ENCODE data around the gene B3GNT7. TPM values are rescaled to one million over a fixed set of nuclear protein-coding genes. Genes with fewer than 3 reads are reported as not detected.
"Not testable (repeated sequence)": the region's sequence is repeated elsewhere in the genome, so short reads cannot be mapped to it uniquely, and the experiment has no call there.

B3GNT7 gene
- total RNA-seq, 1 donor from 2014 or later = 7.2 TPM

GRCh38 chr2:231400681-231401080 lies 5.2 kb downstream of the B3GNT7 start:
- not testable (repeated sequence) for DNase-seq (ENCODE audit: low read depth in 2 of 2)

- DNase-seq (ENCODE audit: low read depth in 2 of 2) = not testable (repeated sequence)
Observed at GRCh38 chr2:231401101-231401500, 5.6 kb downstream of the B3GNT7 start.

GRCh38 chr2:231403421-231404182 lies 8.1 kb downstream of the B3GNT7 start:
- not testable (repeated sequence) for DNase-seq (ENCODE audit: low read depth in 2 of 2)

GRCh38 chr2:231404183-231404578 lies 8.7 kb downstream of the B3GNT7 start:
- DNase-seq (ENCODE audit: low read depth in 2 of 2) = not testable (repeated sequence)

GRCh38 chr2:231405601-231406367 lies 10.3 kb downstream of the B3GNT7 start:
- peak; percentile 25 to 57 for DNase-seq (ENCODE audit: low read depth in 2 of 2)

- not testable (repeated sequence) for DNase-seq (ENCODE audit: low read depth in 2 of 2)
Observed at GRCh38 chr2:231407686-231408085, 12.2 kb downstream of the B3GNT7 start.

- not testable (repeated sequence) for DNase-seq (ENCODE audit: low read depth in 2 of 2)
Observed at GRCh38 chr2:231408304-231408703, 12.8 kb downstream of the B3GNT7 start.

GRCh38 chr2:231409776-231410175 lies 14.3 kb downstream of the B3GNT7 start:
- no peak for DNase-seq (ENCODE audit: low read depth in 2 of 2)

- DNase-seq (ENCODE audit: low read depth in 2 of 2) = no peak
Observed at GRCh38 chr2:231410293-231411004, 14.9 kb downstream of the B3GNT7 start.

GRCh38 chr2:231411237-231411636 lies 15.7 kb downstream of the B3GNT7 start:
- DNase-seq (ENCODE audit: low read depth in 2 of 2) = no peak

- DNase-seq (ENCODE audit: low read depth in 2 of 2) = peak; percentile 35 to 79
Observed at GRCh38 chr2:231411831-231412617, 16.5 kb downstream of the B3GNT7 start.

GRCh38 chr2:231412618-231412963 lies 17.1 kb downstream of the B3GNT7 start:
- DNase-seq (ENCODE audit: low read depth in 2 of 2) = no peak

GRCh38 chr2:231413456-231413855 lies 17.9 kb downstream of the B3GNT7 start:
- no peak for DNase-seq (ENCODE audit: low read depth in 2 of 2)

GRCh38 chr2:231413921-231414476 lies 18.5 kb downstream of the B3GNT7 start:
- no peak for DNase-seq (ENCODE audit: low read depth in 2 of 2)

- DNase-seq (ENCODE audit: low read depth in 2 of 2) = peak in 1 of 2 donors; percentile 37
Observed at GRCh38 chr2:231415029-231415428, 19.5 kb downstream of the B3GNT7 start.

GRCh38 chr2:231418820-231419640 lies 23.5 kb downstream of the B3GNT7 start:
- DNase-seq (ENCODE audit: low read depth in 2 of 2) = no peak

GRCh38 chr2:231421051-231421580 lies 25.6 kb downstream of the B3GNT7 start:
- no peak for DNase-seq (ENCODE audit: low read depth in 2 of 2)

GRCh38 chr2:231422056-231422455 lies 26.5 kb downstream of the B3GNT7 start:
- no peak for DNase-seq (ENCODE audit: low read depth in 2 of 2)

GRCh38 chr2:231423176-231423575 lies 27.7 kb downstream of the B3GNT7 start:
- DNase-seq (ENCODE audit: low read depth in 2 of 2) = no peak

- DNase-seq (ENCODE audit: low read depth in 2 of 2) = no peak
Observed at GRCh38 chr2:231425291-231425810, 29.8 kb downstream of the B3GNT7 start.

Measured in dermis microvascular lymphatic vessel endothelial cell (primary cell).